Effector memory CD4-positive, alpha-beta T cell (primary cell): ENCODE measurements around the gene COMMD2.

Experiments
- DNase-seq, 3 donors: peaks; one replicate each; pipeline ENCODE4 v3.0.0-alpha.2; 2020
- H3K27ac ChIP-seq: 2 replicates; pipeline ENCODE4 v1.7.0; 2013; ENCODE audit warnings: mild to moderate bottlenecking, low read length, moderate library complexity; ENCODE audit not compliant: insufficient read depth, poor library complexity, severe bottlenecking
- H3K27me3 ChIP-seq: replicated peaks from 2 replicates; pipeline ENCODE4 v1.7.0; 2013; ENCODE audit warnings: mild to moderate bottlenecking, low read length; ENCODE audit not compliant: insufficient read depth, control insufficient read depth, poor library complexity, severe bottlenecking
- H3K36me3 ChIP-seq: 2 replicates; pipeline ENCODE4 v1.7.0; 2013; ENCODE audit warnings: mild to moderate bottlenecking, low read length, moderate library complexity; ENCODE audit not compliant: control insufficient read depth, insufficient read depth
- H3K4me1 ChIP-seq: 2 replicates; pipeline ENCODE4 v1.7.0; 2013; ENCODE audit warnings: low read length, mild to moderate bottlenecking; ENCODE audit not compliant: control insufficient read depth, insufficient read depth, poor library complexity, severe bottlenecking
- H3K4me3 ChIP-seq: 2 replicates; pipeline ENCODE4 v1.7.0; 2013; ENCODE audit warnings: low read length, low read depth, mild to moderate bottlenecking; ENCODE audit not compliant: insufficient read depth, poor library complexity, severe bottlenecking
- H3K9me3 ChIP-seq: 2 replicates; pipeline ENCODE4 v1.7.0; 2013; ENCODE audit warnings: mild to moderate bottlenecking, low read length, moderate library complexity; ENCODE audit not compliant: control insufficient read depth

COMMD2 gene

GRCh38 chr3:149713730-149714654 lies 38.3 kb downstream of the COMMD2 start:
- H3K36me3 ChIP-seq = no peaks in the 10 kb centered on the region
- H3K4me1 ChIP-seq = no peaks in the 10 kb centered on the region
- no peaks in the 10 kb centered on the region for H3K9me3 ChIP-seq
- no peaks in the 10 kb centered on the region for H3K27me3 ChIP-seq
- H3K4me3 ChIP-seq = no peak overlapping the region
- H3K27ac ChIP-seq = no peak overlapping the region
- DNase-seq = no peak

GRCh38 chr3:149706905-149707304 lies 45.4 kb downstream of the COMMD2 start:
- H3K4me3 ChIP-seq = no peak overlapping the region
- no peaks in the 10 kb centered on the region for H3K27me3 ChIP-seq
- no peak overlapping the region for H3K27ac ChIP-seq
- H3K36me3 ChIP-seq = no peaks in the 10 kb centered on the region
- DNase-seq = no peak
- H3K4me1 ChIP-seq = no peaks in the 10 kb centered on the region
- no peaks in the 10 kb centered on the region for H3K9me3 ChIP-seq

GRCh38 chr3:149705416-149705815 lies 46.9 kb downstream of the COMMD2 start:
- no peaks in the 10 kb centered on the region for H3K9me3 ChIP-seq
- no peak overlapping the region for H3K4me3 ChIP-seq
- no peaks in the 10 kb centered on the region for H3K36me3 ChIP-seq
- DNase-seq = no peak
- H3K4me1 ChIP-seq = no peaks in the 10 kb centered on the region
- no peak overlapping the region for H3K27ac ChIP-seq
- no peaks in the 10 kb centered on the region for H3K27me3 ChIP-seq

- Histone ChIP-seq H3K27me3 (no peaks in the 10 kb centered on the region), H3K9me3 (no peaks in the 10 kb centered on the region), H3K4me1 (no peaks in the 10 kb centered on the region), H3K36me3 (no peaks in the 10 kb centered on the region), H3K27ac (no peak overlapping the region), H3K4me3 (no peak overlapping the region)
- DNase-seq = no peak
Measured at GRCh38 chr3:149703466-149703865, 48.8 kb downstream of the COMMD2 start.

GRCh38 chr3:149702691-149703441 lies 49.4 kb downstream of the COMMD2 start:
- no peaks in the 10 kb centered on the region for H3K4me1 ChIP-seq
- no peaks in the 10 kb centered on the region for H3K36me3 ChIP-seq
- no peak overlapping the region for H3K4me3 ChIP-seq
- no peaks in the 10 kb centered on the region for H3K9me3 ChIP-seq
- no peaks in the 10 kb centered on the region for H3K27me3 ChIP-seq
- no peak overlapping the region for H3K27ac ChIP-seq
- no peak for DNase-seq

- no peaks in the 10 kb centered on the region for H3K9me3 ChIP-seq
- H3K36me3 ChIP-seq = no peaks in the 10 kb centered on the region
- H3K4me1 ChIP-seq = no peaks in the 10 kb centered on the region
- no peak overlapping the region for H3K27ac ChIP-seq
- no peak for DNase-seq
- H3K27me3 ChIP-seq = no peaks in the 10 kb centered on the region
- H3K4me3 ChIP-seq = no peak overlapping the region
Measured at GRCh38 chr3:149701977-149702350, 50.3 kb downstream of the COMMD2 start.

GRCh38 chr3:149701206-149701976 lies 50.9 kb downstream of the COMMD2 start:
- DNase-seq = no peak
- H3K27ac ChIP-seq = no peak overlapping the region
- no peaks in the 10 kb centered on the region for H3K27me3 ChIP-seq
- no peak overlapping the region for H3K4me3 ChIP-seq
- H3K4me1 ChIP-seq = no peaks in the 10 kb centered on the region
- no peaks in the 10 kb centered on the region for H3K36me3 ChIP-seq
- H3K9me3 ChIP-seq = no peaks in the 10 kb centered on the region
